Measurements from ENCODE around the gene CHN1.

Gene CHN1

DNA sequence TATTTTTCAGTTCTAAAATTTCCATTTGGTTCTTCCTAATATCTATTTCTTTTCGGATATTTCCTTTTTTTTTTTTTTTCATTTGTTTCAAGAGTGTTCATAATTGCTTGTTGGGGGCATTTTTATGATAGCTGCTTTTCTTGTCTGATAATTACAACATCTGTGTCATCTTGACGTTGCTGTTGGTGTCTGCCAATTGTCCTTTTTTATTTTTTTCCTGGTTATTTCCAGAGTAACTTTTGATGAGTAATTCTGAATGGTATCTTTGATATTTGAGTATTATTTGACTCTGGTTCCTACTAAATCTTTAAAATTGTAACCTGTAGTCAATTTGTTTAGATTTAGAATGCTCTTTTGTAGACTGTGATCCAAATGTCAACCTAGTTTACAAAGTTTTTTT, 189.7 kb downstream of the CHN1 start:
- no peaks in the 10 kb centered on the region for H3K79me2 ChIP-seq (ENCODE audit: insufficient read depth, low read depth)
- H3K4me3 ChIP-seq (IDR thresholded peaks at IDR 0.05; ENCODE audit: insufficient read depth, low read depth, low read length) = no peak overlapping the region
- no peak overlapping the region for H3K9ac ChIP-seq
- no peak for TF ChIP-seq CTCF (conservative IDR thresholded peaks at IDR 0.05; ENCODE audit: low read depth, low read length)
- H3K27ac ChIP-seq = no peak overlapping the region
- H3K4me2 ChIP-seq = no peak overlapping the region
- no peaks in the 10 kb centered on the region for H3K4me1 ChIP-seq (ENCODE audit: low read depth, poor library complexity, severe bottlenecking)
- H3K27me3 ChIP-seq (ENCODE audit: insufficient read depth, low read depth) = no peaks in the 10 kb centered on the region
- no peaks in the 10 kb centered on the region for H3K36me3 ChIP-seq (ENCODE audit: insufficient read depth)
- H4K20me1 ChIP-seq (ENCODE audit: insufficient read depth) = no peaks in the 10 kb centered on the region
- H2AFZ ChIP-seq (ENCODE audit: low read depth) = no peak overlapping the region

- Histone ChIP-seq H3K79me2 (ENCODE audit: insufficient read depth, low read depth) (no peaks in the 10 kb centered on the region), H3K4me3 (IDR thresholded peaks at IDR 0.05; ENCODE audit: insufficient read depth, low read depth, low read length) (no peak overlapping the region), H3K27ac (no peak overlapping the region), H3K9ac (no peak overlapping the region), H3K4me1 (ENCODE audit: low read depth, poor library complexity, severe bottlenecking) (peaks cover 9% of the 10 kb centered on the region), H3K4me2 (no peak overlapping the region), H2AFZ (ENCODE audit: low read depth) (no peak overlapping the region), H3K36me3 (ENCODE audit: insufficient read depth) (no peaks in the 10 kb centered on the region), H4K20me1 (ENCODE audit: insufficient read depth) (no peaks in the 10 kb centered on the region), H3K27me3 (ENCODE audit: insufficient read depth, low read depth) (no peaks in the 10 kb centered on the region)
- no peak for TF ChIP-seq CTCF (conservative IDR thresholded peaks at IDR 0.05; ENCODE audit: low read depth, low read length)
These were observed 193.1 kb downstream of the CHN1 start for GRCh38 chr2:174812037-174812436.

DNA sequence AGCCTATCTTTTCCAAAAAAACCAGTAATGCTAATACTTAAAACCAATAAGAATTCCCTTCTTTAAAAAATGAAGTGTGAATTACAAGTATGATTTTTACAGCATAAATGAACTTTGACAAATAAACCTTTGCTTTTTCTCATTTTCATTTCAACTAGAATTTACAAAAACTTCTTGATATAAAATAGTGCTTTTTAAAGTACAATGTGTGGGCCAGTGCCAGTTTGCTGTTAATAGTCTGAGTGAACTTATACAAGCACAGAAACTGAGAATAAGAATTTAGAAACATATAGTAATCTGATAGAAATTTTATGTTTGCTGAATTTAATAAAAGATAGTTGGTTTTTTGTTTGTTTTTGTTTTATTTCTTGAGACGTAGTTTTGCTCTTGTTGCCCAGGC, 197.2 kb downstream of the CHN1 start:
- Histone ChIP-seq H3K4me2 (no peak overlapping the region), H3K27me3 (ENCODE audit: insufficient read depth, low read depth) (no peaks in the 10 kb centered on the region), H2AFZ (ENCODE audit: low read depth) (no peak overlapping the region), H3K4me3 (IDR thresholded peaks at IDR 0.05; ENCODE audit: insufficient read depth, low read depth, low read length) (no peak overlapping the region), H4K20me1 (ENCODE audit: insufficient read depth) (no peaks in the 10 kb centered on the region), H3K4me1 (ENCODE audit: low read depth, poor library complexity, severe bottlenecking) (peaks cover 12% of the 10 kb centered on the region), H3K9ac (no peak overlapping the region), H3K79me2 (ENCODE audit: insufficient read depth, low read depth) (no peaks in the 10 kb centered on the region), H3K27ac (no peak overlapping the region; the same call in 1 of the 2 replicates), H3K36me3 (ENCODE audit: insufficient read depth) (no peaks in the 10 kb centered on the region)
- no peak for TF ChIP-seq CTCF (conservative IDR thresholded peaks at IDR 0.05; ENCODE audit: low read depth, low read length)

DNA sequence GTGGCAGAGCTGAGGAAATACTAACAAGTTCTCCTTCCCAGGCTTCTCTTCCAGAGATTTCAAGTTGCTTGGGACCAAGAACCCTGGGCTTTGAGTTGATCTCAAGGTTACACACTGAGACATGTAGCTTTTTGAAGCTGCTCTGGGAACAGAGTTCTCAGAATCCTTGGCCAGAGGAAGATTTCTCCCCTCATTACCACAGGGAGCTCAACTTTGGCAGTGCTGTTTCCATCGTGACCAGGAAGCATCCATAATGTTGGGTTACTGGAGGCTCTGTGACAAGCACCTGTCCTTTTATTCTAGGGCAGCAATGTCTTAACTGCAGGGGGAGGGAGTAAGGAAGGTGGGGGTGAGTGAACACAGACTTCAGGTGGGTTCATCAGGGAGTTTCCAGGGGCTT, 199.4 kb downstream of the CHN1 start:
- no peak overlapping the region for H3K4me2 ChIP-seq
- H4K20me1 ChIP-seq (ENCODE audit: insufficient read depth) = no peaks in the 10 kb centered on the region
- no peak overlapping the region for H3K27ac ChIP-seq
- H3K27me3 ChIP-seq (ENCODE audit: insufficient read depth, low read depth) = no peaks in the 10 kb centered on the region
- TF ChIP-seq CTCF (conservative IDR thresholded peaks at IDR 0.05; ENCODE audit: low read depth, low read length) = no peak
- no peak overlapping the region for H3K4me3 ChIP-seq (IDR thresholded peaks at IDR 0.05; ENCODE audit: insufficient read depth, low read depth, low read length)
- H3K36me3 ChIP-seq (ENCODE audit: insufficient read depth) = no peaks in the 10 kb centered on the region
- no peak overlapping the region for H3K9ac ChIP-seq
- H3K4me1 ChIP-seq (ENCODE audit: low read depth, poor library complexity, severe bottlenecking) = peaks cover 12% of the 10 kb centered on the region
- H2AFZ ChIP-seq (ENCODE audit: low read depth) = no peak overlapping the region
- no peaks in the 10 kb centered on the region for H3K79me2 ChIP-seq (ENCODE audit: insufficient read depth, low read depth)

All from KMS-11 (cell line).